Astrocyte (in vitro differentiated cells and primary cell): ENCODE results near the gene ELF5.

Experiments used
- CTCF ChIP-seq: IDR thresholded peaks from 2 replicates; pipeline ENCODE4 v1.5.1; 2011; ENCODE audit warnings: low read depth, mild to moderate bottlenecking, inconsistent platforms, low read length, moderate library complexity; ENCODE audit not compliant: insufficient read depth
- EZH2 ChIP-seq: IDR thresholded peaks from 2 replicates; pipeline ENCODE4 v1.6.1; 2012; ENCODE audit warnings: mild to moderate bottlenecking, low read length, inconsistent platforms; ENCODE audit not compliant: insufficient read depth

- TF ChIP-seq CTCF: no peak
- no peak for TF ChIP-seq EZH2
These were observed 18.3 kb downstream of the ELF5 start for GRCh38 chr11:34495239-34495723.
